ENCODE data around the gene RBP4.

RBP4 gene

DNA sequence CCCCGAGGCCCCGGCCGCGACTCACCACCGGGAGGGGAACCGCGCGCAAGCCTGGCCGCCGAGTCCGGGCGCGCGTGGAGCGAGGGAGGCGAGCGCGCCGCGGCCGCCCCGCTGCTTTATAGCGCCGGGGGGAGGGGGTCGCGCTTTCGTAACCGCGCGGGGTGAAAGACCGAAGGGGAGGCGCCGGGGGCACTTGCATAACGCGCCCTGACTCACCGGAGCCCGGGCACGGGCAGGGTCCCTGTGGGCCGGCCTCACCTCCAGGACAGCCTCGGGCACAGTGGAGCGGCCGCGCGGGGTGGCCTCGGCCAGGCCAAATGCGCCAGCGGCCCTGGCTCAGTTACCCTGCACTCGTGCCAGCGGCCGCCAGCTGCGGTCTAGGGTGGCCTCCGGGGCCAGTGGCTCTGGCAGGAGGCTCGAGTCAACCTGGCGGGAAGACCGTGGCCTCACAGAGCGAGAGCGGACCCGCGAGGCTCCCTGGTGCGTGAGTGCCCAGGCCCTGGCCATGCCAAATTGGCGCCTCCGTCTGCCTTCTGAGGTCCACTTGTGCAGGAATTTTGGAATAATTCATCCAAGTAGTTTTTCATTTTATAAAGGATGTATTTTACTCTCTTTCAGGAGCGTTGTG lies at the start of gene RBP4:
TSS of gene RBP4 (minus strand) at position 90 of the 628 bp plus-strand sequence. CDS start 207 bp downstream, outside the sequence.
- Histone ChIP-seq H3K4me1 (ENCODE audit: control insufficient read depth in 1 of 2, insufficient read depth in 1 of 2, low read depth in 1 of 2, low read length in 1 of 2) (peaks cover 0 to 5% of the 10 kb centered on the region in 2 experiments), H3K4me3 (ENCODE audit: low read depth in 1 of 2, low read length in 1 of 2) (no peak within 1 kb of the TSS), H3K9me3 (no peaks in the 10 kb centered on the region), H3K27me3 (peaks cover 83% of the 10 kb centered on the region), H3K27ac (no peak within 1 kb of the TSS), H3K36me3 (no peaks in the 10 kb centered on the region)
- TF ChIP-seq, protein P1, sequence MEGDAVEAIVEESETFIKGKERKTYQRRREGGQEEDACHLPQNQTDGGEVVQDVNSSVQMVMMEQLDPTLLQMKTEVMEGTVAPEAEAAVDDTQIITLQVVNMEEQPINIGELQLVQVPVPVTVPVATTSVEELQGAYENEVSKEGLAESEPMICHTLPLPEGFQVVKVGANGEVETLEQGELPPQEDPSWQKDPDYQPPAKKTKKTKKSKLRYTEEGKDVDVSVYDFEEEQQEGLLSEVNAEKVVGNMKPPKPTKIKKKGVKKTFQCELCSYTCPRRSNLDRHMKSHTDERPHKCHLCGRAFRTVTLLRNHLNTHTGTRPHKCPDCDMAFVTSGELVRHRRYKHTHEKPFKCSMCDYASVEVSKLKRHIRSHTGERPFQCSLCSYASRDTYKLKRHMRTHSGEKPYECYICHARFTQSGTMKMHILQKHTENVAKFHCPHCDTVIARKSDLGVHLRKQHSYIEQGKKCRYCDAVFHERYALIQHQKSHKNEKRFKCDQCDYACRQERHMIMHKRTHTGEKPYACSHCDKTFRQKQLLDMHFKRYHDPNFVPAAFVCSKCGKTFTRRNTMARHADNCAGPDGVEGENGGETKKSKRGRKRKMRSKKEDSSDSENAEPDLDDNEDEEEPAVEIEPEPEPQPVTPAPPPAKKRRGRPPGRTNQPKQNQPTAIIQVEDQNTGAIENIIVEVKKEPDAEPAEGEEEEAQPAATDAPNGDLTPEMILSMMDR (IDR thresholded peaks at IDR 0.05) = no peak

DNA sequence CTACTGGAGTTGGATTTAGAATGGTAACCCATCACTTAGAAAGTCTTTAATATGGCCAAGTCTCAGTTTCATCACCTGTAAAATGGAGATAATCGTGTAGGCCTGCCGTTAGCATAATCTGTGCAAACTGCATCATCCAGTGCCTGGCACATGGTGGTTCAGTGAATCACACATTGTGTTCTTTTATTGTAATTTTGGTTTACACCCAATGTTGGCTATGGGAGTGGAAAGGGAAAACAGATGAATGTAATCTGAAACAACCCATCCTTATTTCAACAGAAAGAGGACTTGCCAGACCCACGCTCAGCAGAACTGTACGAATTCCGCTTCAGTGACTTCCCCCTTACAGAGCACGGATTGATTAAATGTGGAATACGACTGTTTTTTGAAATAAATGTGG lies 38.8 kb upstream of the RBP4 start:
- H3K27me3 ChIP-seq = peaks cover 5% of the 10 kb centered on the region
- TF ChIP-seq, protein P1 (IDR thresholded peaks at IDR 0.05) = no peak
- no peaks in the 10 kb centered on the region for H3K36me3 ChIP-seq
- no peaks in the 10 kb centered on the region for H3K4me1 ChIP-seq (ENCODE audit: control insufficient read depth in 1 of 2, insufficient read depth in 1 of 2, low read depth in 1 of 2, low read length in 1 of 2)
- H3K9me3 ChIP-seq = no peaks in the 10 kb centered on the region
- no peak overlapping the region for H3K4me3 ChIP-seq (ENCODE audit: low read depth in 1 of 2, low read length in 1 of 2)
- no peak overlapping the region for H3K27ac ChIP-seq

- H3K4me1 ChIP-seq (ENCODE audit: control insufficient read depth in 1 of 2, insufficient read depth in 1 of 2, low read depth in 1 of 2, low read length in 1 of 2) = no peaks in the 10 kb centered on the region
- no peak overlapping the region for H3K4me3 ChIP-seq (ENCODE audit: low read depth in 1 of 2, low read length in 1 of 2)
- peaks cover 8% of the 10 kb centered on the region for H3K27me3 ChIP-seq
- no peaks in the 10 kb centered on the region for H3K9me3 ChIP-seq
- TF ChIP-seq, protein P1 (IDR thresholded peaks at IDR 0.05) = no peak
- no peaks in the 10 kb centered on the region for H3K36me3 ChIP-seq
- H3K27ac ChIP-seq = no peak overlapping the region
Observed at GRCh38 chr10:93630625-93631557, 29.9 kb upstream of the RBP4 start.

- no peaks in the 10 kb centered on the region for H3K36me3 ChIP-seq
- H3K27me3 ChIP-seq = peaks cover 17% of the 10 kb centered on the region
- H3K4me3 ChIP-seq (ENCODE audit: low read depth in 1 of 2, low read length in 1 of 2) = no peak overlapping the region
- TF ChIP-seq, protein P1 (IDR thresholded peaks at IDR 0.05) = no peak
- no peak overlapping the region for H3K27ac ChIP-seq
- no peaks in the 10 kb centered on the region for H3K9me3 ChIP-seq
- no peaks in the 10 kb centered on the region for H3K4me1 ChIP-seq (ENCODE audit: control insufficient read depth in 1 of 2, insufficient read depth in 1 of 2, low read depth in 1 of 2, low read length in 1 of 2)
Observed at GRCh38 chr10:93629647-93630305, 28.7 kb upstream of the RBP4 start.

DNA sequence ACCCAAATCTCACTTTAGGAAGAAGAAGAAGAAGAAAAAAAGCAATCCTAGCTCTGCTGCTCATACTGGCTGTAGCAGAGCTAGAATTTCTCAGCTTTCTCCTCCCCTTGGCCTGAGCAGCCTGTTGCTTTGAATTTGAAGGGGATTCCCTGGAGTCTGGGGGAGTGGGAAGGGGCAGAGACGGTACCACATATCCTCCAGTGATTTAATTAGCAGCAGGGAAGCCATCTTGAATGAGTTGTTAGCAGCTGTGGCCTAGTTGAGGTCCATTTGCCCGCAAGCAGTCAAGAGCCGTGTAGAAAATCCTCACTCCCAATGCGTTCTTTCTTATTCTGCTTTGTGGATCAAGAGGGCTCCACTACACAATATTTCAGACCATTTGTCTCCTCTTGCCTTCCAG lies 27.8 kb upstream of the RBP4 start:
- Histone ChIP-seq H3K4me3 (ENCODE audit: low read depth in 1 of 2, low read length in 1 of 2) (no peak overlapping the region), H3K27ac (no peak overlapping the region), H3K4me1 (ENCODE audit: control insufficient read depth in 1 of 2, insufficient read depth in 1 of 2, low read depth in 1 of 2, low read length in 1 of 2) (no peaks in the 10 kb centered on the region), H3K9me3 (no peaks in the 10 kb centered on the region), H3K36me3 (no peaks in the 10 kb centered on the region), H3K27me3 (peaks cover 16% of the 10 kb centered on the region)
- TF ChIP-seq, protein P1 (IDR thresholded peaks at IDR 0.05) = no peak
